CD4-positive, alpha-beta T cell (primary cell): ENCODE results near the gene PDLIM5. TPM values are rescaled to one million over a fixed set of nuclear protein-coding genes. Genes with fewer than 3 reads are reported as not detected.

Experiments
- ATAC-seq: fragments of 200-7000 bp; cut with Tn5 transposase; one replicate; pipeline ENCODE4 v1.10.0; 2022; ENCODE audit warnings: mild to moderate bottlenecking; ENCODE audit not compliant: poor library complexity
- CTCF ChIA-PET: fragments of 350-600 bp; sonication (Branson Sonifier 250); formaldehyde crosslinking; loops from one replicate; lab custom pipeline; 2021; ENCODE audit warnings: antibody characterized with exemption, inconsistent platforms; lab: Charles Lee
- POLR2A ChIA-PET: fragments of 350-600 bp; sonication (Branson Sonifier 250); formaldehyde crosslinking; loops from one replicate; lab custom pipeline; 2021; ENCODE audit warnings: antibody characterized with exemption, inconsistent platforms; lab: Charles Lee
- DNase-seq, 14 experiments: peaks; one replicate each; pipeline ENCODE4 v3.0.0-alpha.2; 2013 to 2020; ENCODE audit warnings: mixed read lengths in 2 of 14
- H3K27ac ChIP-seq, 2 donors: one replicate each; pipeline versions ENCODE4 v1.5.1 to v1.7.0; 2013; ENCODE audit warnings: low read length in 2 of 2, low read depth in 1 of 2, mild to moderate bottlenecking in 1 of 2
- H3K27me3 ChIP-seq, 2 experiments: 1 replicate in 1 of 2; 2 replicates in 1 of 2; pipeline versions ENCODE4 v1.6.1 to v1.7.0; 2013; ENCODE audit warnings: low read length in 2 of 2, control low read depth in 1 of 2, mild to moderate bottlenecking in 1 of 2, moderate library complexity in 1 of 2; ENCODE audit not compliant: insufficient read depth in 2 of 2, control insufficient read depth in 1 of 2
- H3K36me3 ChIP-seq: one replicate; pipeline ENCODE4 v1.6.1; 2013; ENCODE audit warnings: low read length, control low read depth; ENCODE audit not compliant: insufficient read depth
- H3K4me1 ChIP-seq: one replicate; pipeline ENCODE4 v1.6.1; 2013; ENCODE audit warnings: low read length, control low read depth; ENCODE audit not compliant: insufficient read depth
- H3K4me3 ChIP-seq: one replicate; pipeline ENCODE4 v1.5.1; 2013; ENCODE audit warnings: mild to moderate bottlenecking, low read length, moderate library complexity
- H3K9me3 ChIP-seq, 2 experiments: 1 replicate in 1 of 2; 2 replicates in 1 of 2; pipeline versions ENCODE4 v1.6.1 to v1.7.0; 2013; ENCODE audit warnings: low read length in 2 of 2, mild to moderate bottlenecking in 2 of 2, control low read depth in 1 of 2, moderate library complexity in 1 of 2; ENCODE audit not compliant: control insufficient read depth in 1 of 2, insufficient read depth in 1 of 2
- H3K27ac Mint-ChIP-seq: one replicate; pipeline ENCODE4 v1.8.0; 2020; ENCODE audit warnings: mixed read lengths
- H3K27me3 Mint-ChIP-seq: one replicate; pipeline ENCODE4 v1.8.0; 2021; ENCODE audit warnings: mixed read lengths
- H3K36me3 Mint-ChIP-seq: one replicate; pipeline ENCODE4 v1.8.0; 2021; ENCODE audit warnings: low read depth, mixed read lengths
- H3K4me1 Mint-ChIP-seq: one replicate; pipeline ENCODE4 v1.8.0; 2021; ENCODE audit warnings: low read depth, mixed read lengths
- H3K4me3 Mint-ChIP-seq: one replicate; pipeline ENCODE4 v1.8.0; 2020; ENCODE audit warnings: mild to moderate bottlenecking, mixed read lengths
- H3K9me3 Mint-ChIP-seq: one replicate; pipeline ENCODE4 v1.8.0; 2020; ENCODE audit warnings: mixed read lengths
- intact Hi-C, 2 experiments: fragments of 100-400 bp; cut with DNase I in 1 of 2; cut with micrococcal nuclease in 1 of 2; formaldehyde crosslinking; loops; one replicate each; pipeline versions ENCODE4 v1.15.1 to v1.9.0; 2023 to 2025; cut with DNase I, micrococcal nuclease
- total RNA-seq, 174 experiments: library from RNA in 2 of 174; stranded (reverse) in 2 of 174; gene quantifications; one replicate each; pipeline ENCODE4 v1.2.3 and lab custom pipeline; 2021 to 2026
- TF ChIP-seq, protein P1 (sequence below): fragments of 200-600 bp; IDR thresholded peaks from one replicate; pipeline ENCODE4 v1.8.0; 2022; ENCODE audit warnings: antibody characterized with exemption, mild to moderate bottlenecking

PDLIM5 gene
- total RNA-seq, 2 experiments from 2014 or later, result 23.0 to 23.1 TPM

DNA sequence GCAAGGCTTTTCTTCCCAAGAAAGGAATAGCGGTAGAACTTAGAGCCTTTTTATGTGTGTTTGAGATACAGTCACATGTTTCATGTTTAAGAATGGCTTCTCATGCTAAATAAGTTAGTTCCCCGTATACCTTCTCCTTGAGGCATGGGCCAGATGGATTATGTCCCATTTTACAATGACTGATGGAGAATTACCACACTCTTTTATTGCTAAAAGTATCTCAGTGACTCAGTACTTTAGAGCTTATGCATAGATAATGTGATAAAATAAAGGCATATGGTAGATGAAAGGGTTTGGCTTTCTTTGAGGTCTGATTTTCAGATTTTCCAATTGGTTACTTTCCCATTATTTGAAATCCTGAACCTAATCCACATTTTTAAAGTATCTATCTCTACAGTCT, 184.3 kb downstream of the PDLIM5 start:
- Histone ChIP-seq H3K4me3 (no peak overlapping the region), H3K27me3 (no peaks in the 10 kb centered on the region), H3K27ac (no peak overlapping the region), H3K9me3 (no peaks in the 10 kb centered on the region), H3K36me3 (no peaks in the 10 kb centered on the region), H3K4me1 (no peaks in the 10 kb centered on the region)
- Mint-ChIP-seq H3K36me3 (peaks cover 12% of the 10 kb centered on the region), H3K4me1 (no peaks in the 10 kb centered on the region), H3K4me3 (no peak overlapping the region), H3K9me3 (no peaks in the 10 kb centered on the region), H3K27ac (no peak overlapping the region), H3K27me3 (no peaks in the 10 kb centered on the region)
- intact Hi-C loops, result no loop called here
- ChIA-PET CTCF (no interaction called here), POLR2A (no interaction called here)
- DNase-seq (no peak), ATAC-seq (no peak)
- TF ChIP-seq, protein P1, sequence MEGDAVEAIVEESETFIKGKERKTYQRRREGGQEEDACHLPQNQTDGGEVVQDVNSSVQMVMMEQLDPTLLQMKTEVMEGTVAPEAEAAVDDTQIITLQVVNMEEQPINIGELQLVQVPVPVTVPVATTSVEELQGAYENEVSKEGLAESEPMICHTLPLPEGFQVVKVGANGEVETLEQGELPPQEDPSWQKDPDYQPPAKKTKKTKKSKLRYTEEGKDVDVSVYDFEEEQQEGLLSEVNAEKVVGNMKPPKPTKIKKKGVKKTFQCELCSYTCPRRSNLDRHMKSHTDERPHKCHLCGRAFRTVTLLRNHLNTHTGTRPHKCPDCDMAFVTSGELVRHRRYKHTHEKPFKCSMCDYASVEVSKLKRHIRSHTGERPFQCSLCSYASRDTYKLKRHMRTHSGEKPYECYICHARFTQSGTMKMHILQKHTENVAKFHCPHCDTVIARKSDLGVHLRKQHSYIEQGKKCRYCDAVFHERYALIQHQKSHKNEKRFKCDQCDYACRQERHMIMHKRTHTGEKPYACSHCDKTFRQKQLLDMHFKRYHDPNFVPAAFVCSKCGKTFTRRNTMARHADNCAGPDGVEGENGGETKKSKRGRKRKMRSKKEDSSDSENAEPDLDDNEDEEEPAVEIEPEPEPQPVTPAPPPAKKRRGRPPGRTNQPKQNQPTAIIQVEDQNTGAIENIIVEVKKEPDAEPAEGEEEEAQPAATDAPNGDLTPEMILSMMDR, result no peak

DNA sequence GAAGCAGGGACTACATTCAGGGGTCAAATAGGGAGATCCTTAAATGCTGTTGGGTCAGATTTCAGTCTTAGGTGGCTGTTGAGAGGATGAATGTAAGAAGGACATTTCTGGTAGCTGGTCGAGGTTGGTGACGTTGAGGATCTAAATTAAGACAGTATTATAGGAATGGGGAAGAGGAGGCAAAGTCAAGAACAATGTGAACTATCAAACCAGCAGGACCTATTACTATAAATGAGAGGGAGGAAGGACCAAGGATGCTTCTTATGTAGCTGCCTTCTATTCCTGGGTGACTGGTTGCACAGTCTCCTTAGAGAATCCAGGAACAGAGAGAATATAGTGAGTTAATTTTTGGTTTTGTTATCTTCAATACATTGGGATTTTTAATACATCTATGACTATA, 187.6 kb downstream of the PDLIM5 start:
- Histone ChIP-seq H3K4me1 (no peaks in the 10 kb centered on the region), H3K9me3 (no peaks in the 10 kb centered on the region), H3K36me3 (peaks cover 7% of the 10 kb centered on the region), H3K27ac (no peak overlapping the region), H3K4me3 (no peak overlapping the region), H3K27me3 (no peaks in the 10 kb centered on the region)
- intact Hi-C loops, result no loop called here
- ATAC-seq, result no peak
- Mint-ChIP-seq H3K36me3 (peaks cover 38% of the 10 kb centered on the region), H3K9me3 (no peaks in the 10 kb centered on the region), H3K27ac (no peak overlapping the region), H3K4me1 (no peaks in the 10 kb centered on the region), H3K27me3 (no peaks in the 10 kb centered on the region), H3K4me3 (no peak overlapping the region)
- ChIA-PET POLR2A (no interaction called here), CTCF (no interaction called here)
- no peak for DNase-seq
- TF ChIP-seq, protein P1, result no peak

DNA sequence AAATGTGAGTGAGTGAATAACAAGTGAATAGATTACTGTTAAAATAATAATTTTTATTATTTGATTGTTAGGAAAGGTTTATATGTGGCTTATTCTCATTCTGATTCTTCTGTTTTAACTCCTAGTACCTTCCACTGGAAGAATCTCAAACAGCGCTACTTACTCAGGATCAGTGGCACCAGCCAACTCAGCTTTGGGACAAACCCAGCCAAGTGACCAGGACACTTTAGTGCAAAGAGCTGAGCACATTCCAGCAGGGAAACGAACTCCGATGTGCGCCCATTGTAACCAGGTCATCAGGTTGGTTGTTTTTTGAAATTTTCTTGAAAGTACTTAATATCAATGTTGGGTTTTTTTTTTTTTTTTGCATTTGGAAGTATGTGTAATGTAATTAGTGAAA, 188.4 kb downstream of the PDLIM5 start:
- no peak for ATAC-seq
- Histone ChIP-seq H3K36me3 (peaks cover 7% of the 10 kb centered on the region), H3K9me3 (no peaks in the 10 kb centered on the region), H3K4me1 (no peaks in the 10 kb centered on the region), H3K4me3 (no peak overlapping the region), H3K27me3 (no peaks in the 10 kb centered on the region), H3K27ac (no peak overlapping the region)
- Mint-ChIP-seq H3K27me3 (no peaks in the 10 kb centered on the region), H3K4me1 (no peaks in the 10 kb centered on the region), H3K4me3 (no peak overlapping the region), H3K27ac (no peak overlapping the region), H3K9me3 (no peaks in the 10 kb centered on the region), H3K36me3 (peaks cover 44% of the 10 kb centered on the region)
- ChIA-PET CTCF (no interaction called here), POLR2A (no interaction called here)
- no peak for DNase-seq
- TF ChIP-seq, protein P1, result no peak
- intact Hi-C loops, result no loop called here
